Chondrocyte (in vitro differentiated cells): ENCODE measurements around the gene FAM234A. TPM values are rescaled to one million over a fixed set of nuclear protein-coding genes. Genes with fewer than 3 reads are reported as not detected.
"Not testable (repeated sequence)": the region's sequence is repeated elsewhere in the genome, so short reads cannot be mapped to it uniquely, and the experiment has no call there.

ENCODE experiments used
- DNase-seq: peaks from one replicate; pipeline ENCODE4 v3.0.0; 2021; ENCODE audit warnings: mixed read lengths, low spot score
- H3K27ac Mint-ChIP-seq: one replicate; pipeline ENCODE4 v1.8.0; 2021; ENCODE audit warnings: mild to moderate bottlenecking, moderate library complexity, mixed read lengths; ENCODE audit not compliant: unreplicated experiment
- H3K27me3 Mint-ChIP-seq: 2 replicates; pipeline ENCODE4 v1.8.0; 2021; ENCODE audit warnings: low read depth, mixed read lengths
- H3K36me3 Mint-ChIP-seq: 2 replicates; pipeline ENCODE4 v1.8.0; 2021; ENCODE audit warnings: low read depth, mixed read lengths
- H3K4me1 Mint-ChIP-seq: 2 replicates; pipeline ENCODE4 v1.8.0; 2021; ENCODE audit warnings: low read depth, mild to moderate bottlenecking, mixed read lengths
- H3K4me3 Mint-ChIP-seq: one replicate; pipeline ENCODE4 v1.8.0; 2021; ENCODE audit warnings: mild to moderate bottlenecking, moderate library complexity, mixed read lengths; ENCODE audit not compliant: unreplicated experiment
- H3K9me3 Mint-ChIP-seq: 2 replicates; pipeline ENCODE4 v1.8.0; 2021; ENCODE audit warnings: low read depth, mixed read lengths
- CTCF ChIP-seq: fragments of 200-600 bp; sonication (generic); IDR thresholded peaks from 2 replicates; pipeline ENCODE4 v1.5.0; 2021; ENCODE audit warnings: antibody characterized with exemption, mild to moderate bottlenecking, moderate library complexity
- total RNA-seq: library from RNA; stranded (reverse); gene quantifications from 3 replicates; pipeline ENCODE4 v1.2.1, GENCODE V29; 2021

FAM234A gene
- total RNA-seq, 1 donor from 2014 or later: 122 TPM

GRCh38 chr16:255183-255582, 20.6 kb downstream of the FAM234A start:
- H3K4me3 Mint-ChIP-seq: no peak overlapping the region

GRCh38 chr16:258091-258490, 23.5 kb downstream of the FAM234A start:
- H3K27ac Mint-ChIP-seq, H3K4me1 Mint-ChIP-seq, H3K9me3 Mint-ChIP-seq, H3K27me3 Mint-ChIP-seq, H3K4me3 Mint-ChIP-seq, DNase-seq: not testable (repeated sequence)
- H3K36me3 Mint-ChIP-seq: peaks cover 23% of the 10 kb centered on the region

More at GRCh38 chr16:255183-255582, 20.6 kb downstream of the FAM234A start:
- DNase-seq: no peak
- H3K27ac Mint-ChIP-seq: no peak overlapping the region
- H3K36me3 Mint-ChIP-seq: peaks cover 19% of the 10 kb centered on the region
- TF ChIP-seq CTCF: no peak
- no peaks in the 10 kb centered on the region for H3K9me3 Mint-ChIP-seq
- H3K27me3 Mint-ChIP-seq: no peaks in the 10 kb centered on the region
- H3K4me1 Mint-ChIP-seq: no peaks in the 10 kb centered on the region

- H3K27me3 Mint-ChIP-seq: no peaks in the 10 kb centered on the region
- H3K9me3 Mint-ChIP-seq: no peaks in the 10 kb centered on the region
- peaks cover 21% of the 10 kb centered on the region for H3K36me3 Mint-ChIP-seq
- no peak for DNase-seq
- H3K4me3 Mint-ChIP-seq: no peak overlapping the region
- no peak overlapping the region for H3K27ac Mint-ChIP-seq
- H3K4me1 Mint-ChIP-seq: no peaks in the 10 kb centered on the region
- no peak for TF ChIP-seq CTCF
Measured at GRCh38 chr16:259226-259625, 24.6 kb downstream of the FAM234A start.

GRCh38 chr16:259814-260253, 25.2 kb downstream of the FAM234A start:
- Mint-ChIP-seq H3K4me1 (no peaks in the 10 kb centered on the region), H3K36me3 (peaks cover 20% of the 10 kb centered on the region), H3K9me3 (no peaks in the 10 kb centered on the region), H3K27me3 (no peaks in the 10 kb centered on the region), H3K27ac (no peak overlapping the region), H3K4me3 (no peak overlapping the region)
- DNase-seq: no peak
- no peak for TF ChIP-seq CTCF

GRCh38 chr16:260326-260725, 25.7 kb downstream of the FAM234A start:
- no peaks in the 10 kb centered on the region for H3K9me3 Mint-ChIP-seq
- TF ChIP-seq CTCF: no peak
- no peaks in the 10 kb centered on the region for H3K27me3 Mint-ChIP-seq
- no peaks in the 10 kb centered on the region for H3K4me1 Mint-ChIP-seq
- H3K36me3 Mint-ChIP-seq: peaks cover 20% of the 10 kb centered on the region
- H3K4me3 Mint-ChIP-seq: no peak overlapping the region
- DNase-seq: no peak
- no peak overlapping the region for H3K27ac Mint-ChIP-seq

- no peak overlapping the region for H3K27ac Mint-ChIP-seq
- TF ChIP-seq CTCF: no peak
- no peak overlapping the region for H3K4me3 Mint-ChIP-seq
- no peaks in the 10 kb centered on the region for H3K27me3 Mint-ChIP-seq
- no peaks in the 10 kb centered on the region for H3K9me3 Mint-ChIP-seq
- H3K36me3 Mint-ChIP-seq: peaks cover 13% of the 10 kb centered on the region
- DNase-seq: no peak
- peaks cover 4% of the 10 kb centered on the region for H3K4me1 Mint-ChIP-seq
Measured at GRCh38 chr16:261031-261691, 26.5 kb downstream of the FAM234A start.
